ENCODE measurements around the gene FLNB.
A peak's percentile ranks its signal among the peaks of the same experiment; 100 is the strongest.

FLNB gene

DNA sequence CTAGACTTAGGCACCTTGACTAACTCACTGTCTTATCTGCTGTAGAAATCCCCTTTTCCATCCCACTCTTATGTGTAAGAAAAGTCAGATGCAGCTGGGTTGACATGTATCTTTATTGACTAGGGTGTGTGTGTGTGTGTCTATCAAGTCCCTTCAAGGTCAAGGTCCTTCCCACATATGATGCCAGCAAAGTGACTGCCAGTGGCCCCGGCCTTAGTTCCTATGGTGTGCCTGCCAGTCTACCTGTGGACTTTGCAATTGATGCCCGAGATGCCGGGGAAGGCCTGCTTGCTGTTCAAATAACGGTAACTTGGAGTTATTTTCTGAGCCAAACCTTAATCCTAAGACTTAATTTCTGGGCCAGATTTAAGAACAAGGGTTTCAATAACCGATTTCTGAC lies 126.2 kb downstream of the FLNB start:
- DNase-seq (ENCODE audit: low read depth): no peak
- TF ChIP-seq, protein P1, sequence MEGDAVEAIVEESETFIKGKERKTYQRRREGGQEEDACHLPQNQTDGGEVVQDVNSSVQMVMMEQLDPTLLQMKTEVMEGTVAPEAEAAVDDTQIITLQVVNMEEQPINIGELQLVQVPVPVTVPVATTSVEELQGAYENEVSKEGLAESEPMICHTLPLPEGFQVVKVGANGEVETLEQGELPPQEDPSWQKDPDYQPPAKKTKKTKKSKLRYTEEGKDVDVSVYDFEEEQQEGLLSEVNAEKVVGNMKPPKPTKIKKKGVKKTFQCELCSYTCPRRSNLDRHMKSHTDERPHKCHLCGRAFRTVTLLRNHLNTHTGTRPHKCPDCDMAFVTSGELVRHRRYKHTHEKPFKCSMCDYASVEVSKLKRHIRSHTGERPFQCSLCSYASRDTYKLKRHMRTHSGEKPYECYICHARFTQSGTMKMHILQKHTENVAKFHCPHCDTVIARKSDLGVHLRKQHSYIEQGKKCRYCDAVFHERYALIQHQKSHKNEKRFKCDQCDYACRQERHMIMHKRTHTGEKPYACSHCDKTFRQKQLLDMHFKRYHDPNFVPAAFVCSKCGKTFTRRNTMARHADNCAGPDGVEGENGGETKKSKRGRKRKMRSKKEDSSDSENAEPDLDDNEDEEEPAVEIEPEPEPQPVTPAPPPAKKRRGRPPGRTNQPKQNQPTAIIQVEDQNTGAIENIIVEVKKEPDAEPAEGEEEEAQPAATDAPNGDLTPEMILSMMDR (conservative IDR thresholded peaks at IDR 0.05; ENCODE audit: control insufficient read depth, insufficient read depth, low read depth, low read length): no peak
- H3K4me3 ChIP-seq (ENCODE audit: control insufficient read depth, low read depth, low read length): no peak overlapping the region

DNA sequence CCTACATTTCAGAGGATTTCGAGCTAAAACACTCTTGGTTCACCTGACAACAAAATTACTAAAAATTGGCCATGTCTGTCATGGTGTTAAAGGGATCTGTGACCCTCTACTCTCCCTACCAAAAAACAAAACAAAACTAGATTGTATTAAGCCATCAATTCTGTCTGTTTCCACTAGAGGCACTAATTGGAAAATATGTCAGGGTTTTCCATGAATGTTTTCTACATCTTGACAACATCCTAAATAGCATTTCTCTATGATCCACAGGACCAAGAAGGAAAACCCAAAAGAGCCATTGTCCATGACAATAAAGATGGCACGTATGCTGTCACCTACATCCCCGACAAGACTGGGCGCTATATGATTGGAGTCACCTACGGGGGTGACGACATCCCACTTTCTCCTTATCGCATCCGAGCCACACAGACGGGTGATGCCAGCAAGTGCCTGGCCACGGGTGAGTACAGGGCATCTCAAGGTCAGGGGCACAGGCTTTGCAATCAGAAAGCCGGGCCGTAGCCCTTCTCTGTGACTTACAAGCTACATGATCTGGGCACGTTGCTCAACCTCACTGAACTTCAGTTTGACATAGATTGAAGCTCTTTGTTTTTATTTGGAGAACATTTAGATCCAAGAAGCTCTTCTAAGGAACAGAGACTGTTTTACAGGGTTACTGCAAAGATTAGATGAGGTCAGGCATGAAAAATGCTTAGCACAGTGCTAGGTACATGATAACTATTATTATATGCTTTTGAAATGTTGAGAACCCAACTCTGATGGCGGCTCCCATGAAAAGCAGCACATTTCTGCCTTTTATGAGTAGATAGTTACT lies 127.7 kb downstream of the FLNB start:
- TF ChIP-seq, protein P1 (conservative IDR thresholded peaks at IDR 0.05; ENCODE audit: control insufficient read depth, insufficient read depth, low read depth, low read length): peak; percentile 39
- H3K4me3 ChIP-seq (ENCODE audit: control insufficient read depth, low read depth, low read length): no peak overlapping the region
- DNase-seq (ENCODE audit: low read depth): peak; percentile 11

DNA sequence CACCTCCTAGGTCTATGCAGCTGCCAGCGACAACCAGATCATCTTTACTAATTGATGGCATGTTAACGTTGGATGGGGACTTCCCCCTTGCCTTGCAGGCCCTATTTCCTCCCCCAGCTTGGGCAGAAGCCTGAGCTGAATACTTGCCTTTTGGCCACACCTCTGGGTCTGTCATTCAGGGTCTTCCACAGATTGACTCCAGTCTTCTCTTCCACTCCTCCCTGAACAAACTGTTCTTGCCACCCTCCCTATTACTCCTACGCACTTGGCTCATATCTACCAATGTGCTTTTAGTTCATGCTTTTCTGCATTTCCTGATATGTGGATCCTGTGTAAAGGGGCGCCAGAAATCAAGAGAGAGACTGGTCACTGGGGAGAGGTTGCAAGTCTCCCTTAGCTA lies 129.1 kb downstream of the FLNB start:
- no peak for DNase-seq (ENCODE audit: low read depth)
- TF ChIP-seq, protein P1 (conservative IDR thresholded peaks at IDR 0.05; ENCODE audit: control insufficient read depth, insufficient read depth, low read depth, low read length): no peak
- no peak overlapping the region for H3K4me3 ChIP-seq (ENCODE audit: control insufficient read depth, low read depth, low read length)

- H3K4me3 ChIP-seq (ENCODE audit: control insufficient read depth, low read depth, low read length): no peak overlapping the region
- no peak for DNase-seq (ENCODE audit: low read depth)
- TF ChIP-seq, protein P1 (conservative IDR thresholded peaks at IDR 0.05; ENCODE audit: control insufficient read depth, insufficient read depth, low read depth, low read length): no peak
Observed at GRCh38 chr3:58141766-58142345, 133.6 kb downstream of the FLNB start.

- TF ChIP-seq, protein P1 (conservative IDR thresholded peaks at IDR 0.05; ENCODE audit: control insufficient read depth, insufficient read depth, low read depth, low read length): no peak
- DNase-seq (ENCODE audit: low read depth): no peak
- H3K4me3 ChIP-seq (ENCODE audit: control insufficient read depth, low read depth, low read length): no peak overlapping the region
Observed at GRCh38 chr3:58143417-58144055, 135.3 kb downstream of the FLNB start.

DNA sequence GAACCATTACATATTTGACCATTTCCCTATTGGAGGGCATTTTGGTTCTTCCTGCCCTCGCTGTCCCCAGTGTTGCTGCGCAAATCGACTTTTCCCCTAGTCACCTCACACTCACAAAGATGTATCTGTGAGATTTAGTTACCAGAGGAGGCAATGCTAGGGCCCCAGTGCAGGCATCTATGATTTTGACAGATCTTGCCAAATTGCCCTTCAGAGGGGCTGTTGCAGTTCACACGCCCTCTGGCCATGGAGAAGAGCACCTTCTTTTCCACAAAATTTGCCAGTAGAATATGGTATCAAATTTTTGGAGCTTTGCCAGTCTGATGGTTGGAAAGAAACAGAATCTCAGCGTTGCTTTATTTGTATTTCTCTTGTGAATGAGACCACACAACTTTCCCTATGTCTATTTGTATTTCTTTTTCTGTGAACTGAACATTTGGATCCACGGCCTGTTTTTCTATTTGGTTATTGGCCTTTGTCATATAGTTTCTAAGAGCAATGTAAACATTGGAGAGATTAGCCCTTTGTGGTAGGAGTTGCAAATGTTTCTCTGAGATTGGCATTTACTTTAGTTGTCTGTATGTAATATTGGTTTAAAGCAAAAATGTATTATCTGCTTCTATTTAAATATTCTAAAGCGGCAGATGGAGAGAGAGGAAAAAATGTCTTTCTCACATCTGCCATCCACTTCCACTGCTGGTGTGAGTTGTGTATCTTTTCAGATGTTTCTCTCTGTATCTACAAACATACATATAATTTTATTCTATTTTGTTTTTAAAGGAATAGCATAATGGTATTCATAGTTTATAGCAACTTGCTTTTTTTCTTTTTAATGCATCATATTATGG lies 136.5 kb downstream of the FLNB start:
- TF ChIP-seq, protein P1 (conservative IDR thresholded peaks at IDR 0.05; ENCODE audit: control insufficient read depth, insufficient read depth, low read depth, low read length): no peak
- no peak overlapping the region for H3K4me3 ChIP-seq (ENCODE audit: control insufficient read depth, low read depth, low read length)
- DNase-seq (ENCODE audit: low read depth): no peak
